ENCODE results near the gene FURIN. TPM values are rescaled to one million over a fixed set of nuclear protein-coding genes. Genes with fewer than 3 reads are reported as not detected.
A peak's percentile ranks its signal among the peaks of the same experiment; 100 is the strongest.

Gene FURIN
- total RNA-seq, 1 donor from 2014 or later: 8.3 TPM

GRCh38 chr15:90857883-90858443 is 10.4 kb upstream of the FURIN start:
- TF ChIP-seq CTCF (IDR thresholded peaks at IDR 0.05): no peak
- no peak for TF ChIP-seq EZH2 (IDR thresholded peaks at IDR 0.05)
- no peak for TF ChIP-seq EZH2phosphoT487 (IDR thresholded peaks at IDR 0.05)
- no peak overlapping the region for H2AFZ ChIP-seq (replicated peaks)
- no peak for DNase-seq (ENCODE audit: low spot score)
- Mint-ChIP-seq H3K4me3 (no peak overlapping the region), H3K27me3 (ENCODE audit: insufficient read depth, low read depth) (peaks cover 4% of the 10 kb centered on the region), H3K36me3 (no peaks in the 10 kb centered on the region), H3K9me3 (no peaks in the 10 kb centered on the region), H3K27ac (no peak overlapping the region), H3K4me1 (peaks cover 6% of the 10 kb centered on the region)
- no peaks in the 10 kb centered on the region for H3K36me3 ChIP-seq
- H3K79me2 ChIP-seq (ENCODE audit: low read depth): no peaks in the 10 kb centered on the region
- no peaks in the 10 kb centered on the region for H4K20me1 ChIP-seq (ENCODE audit: low read depth)
- H3K27me3 ChIP-seq: no peaks in the 10 kb centered on the region
- no peak overlapping the region for H3K9ac ChIP-seq
- no peak overlapping the region for H3K4me2 ChIP-seq
- H3K4me1 ChIP-seq: peaks cover 4% of the 10 kb centered on the region
- no peak overlapping the region for H3K27ac ChIP-seq
- no peaks in the 10 kb centered on the region for H3K9me3 ChIP-seq (ENCODE audit: low read depth)
- no peak overlapping the region for H3K4me3 ChIP-seq
- no peaks in the 10 kb centered on the region for H3F3A ChIP-seq (ENCODE audit: low read depth)

- peak overlapping the region; percentile 44 for H3K27ac Mint-ChIP-seq
These were observed 8.9 kb upstream of the FURIN start for GRCh38 chr15:90859234-90860131.

GRCh38 chr15:90860450-90860849 is 7.9 kb upstream of the FURIN start:
- H3K79me2 ChIP-seq (ENCODE audit: low read depth): no peaks in the 10 kb centered on the region
- no peaks in the 10 kb centered on the region for H3K36me3 ChIP-seq
- Mint-ChIP-seq H3K4me3 (no peak overlapping the region), H3K27ac (no peak overlapping the region), H3K4me1 (peaks cover 10% of the 10 kb centered on the region), H3K9me3 (no peaks in the 10 kb centered on the region), H3K36me3 (no peaks in the 10 kb centered on the region), H3K27me3 (ENCODE audit: insufficient read depth, low read depth) (peaks cover 4% of the 10 kb centered on the region)
- no peak for DNase-seq (ENCODE audit: low spot score)
- no peaks in the 10 kb centered on the region for H3K9me3 ChIP-seq (ENCODE audit: low read depth)
- TF ChIP-seq EZH2phosphoT487 (IDR thresholded peaks at IDR 0.05) (no peak), CTCF (IDR thresholded peaks at IDR 0.05) (no peak), EZH2 (IDR thresholded peaks at IDR 0.05) (no peak)
- H3K4me3 ChIP-seq: no peak overlapping the region
- no peaks in the 10 kb centered on the region for H4K20me1 ChIP-seq (ENCODE audit: low read depth)
- no peaks in the 10 kb centered on the region for H3K27me3 ChIP-seq
- H3K9ac ChIP-seq: no peak overlapping the region
- H3K4me2 ChIP-seq: no peak overlapping the region
- H2AFZ ChIP-seq (replicated peaks): no peak overlapping the region
- peaks cover 4% of the 10 kb centered on the region for H3K4me1 ChIP-seq
- no peaks in the 10 kb centered on the region for H3F3A ChIP-seq (ENCODE audit: low read depth)
- no peak overlapping the region for H3K27ac ChIP-seq

More at GRCh38 chr15:90859234-90860131, 8.9 kb upstream of the FURIN start:
- H3K27me3 ChIP-seq: no peaks in the 10 kb centered on the region
- H3F3A ChIP-seq (ENCODE audit: low read depth): no peaks in the 10 kb centered on the region
- no peaks in the 10 kb centered on the region for H4K20me1 ChIP-seq (ENCODE audit: low read depth)
- Mint-ChIP-seq H3K4me3 (no peak overlapping the region), H3K4me1 (peaks cover 10% of the 10 kb centered on the region), H3K36me3 (no peaks in the 10 kb centered on the region), H3K27me3 (ENCODE audit: insufficient read depth, low read depth) (peaks cover 6% of the 10 kb centered on the region), H3K9me3 (no peaks in the 10 kb centered on the region)
- no peak overlapping the region for H3K4me3 ChIP-seq
- no peak for DNase-seq (ENCODE audit: low spot score)
- no peak overlapping the region for H3K4me2 ChIP-seq
- peaks cover 4% of the 10 kb centered on the region for H3K4me1 ChIP-seq
- H3K9me3 ChIP-seq (ENCODE audit: low read depth): no peaks in the 10 kb centered on the region
- TF ChIP-seq EZH2phosphoT487 (IDR thresholded peaks at IDR 0.05) (no peak), CTCF (IDR thresholded peaks at IDR 0.05) (no peak), EZH2 (IDR thresholded peaks at IDR 0.05) (no peak)
- H3K79me2 ChIP-seq (ENCODE audit: low read depth): no peaks in the 10 kb centered on the region
- peak overlapping the region; percentile 83 for H2AFZ ChIP-seq (replicated peaks)
- H3K27ac ChIP-seq: no peak overlapping the region
- no peaks in the 10 kb centered on the region for H3K36me3 ChIP-seq
- no peak overlapping the region for H3K9ac ChIP-seq
